H9 (cell line): ENCODE results near the gene TTLL3. TPM values are rescaled to one million over a fixed set of nuclear protein-coding genes. Genes with fewer than 3 reads are reported as not detected.

Experiments
- DNase-seq: peaks from one replicate; pipeline ENCODE4 v3.0.0-alpha.2; 2017
- H2AFZ ChIP-seq: one replicate; pipeline ENCODE4 v1.6.1; 2013; ENCODE audit warnings: mild to moderate bottlenecking, low read length, control low read depth, moderate library complexity
- H2AK5ac ChIP-seq: 2 replicates; pipeline ENCODE4 v1.6.1; 2013; ENCODE audit warnings: low read length, control low read depth, mixed read lengths; ENCODE audit not compliant: insufficient read length
- H2BK120ac ChIP-seq: one replicate; pipeline ENCODE4 v1.6.1; 2013; ENCODE audit warnings: low read depth, mild to moderate bottlenecking, low read length, control low read depth, inconsistent platforms; ENCODE audit not compliant: poor library complexity, severe bottlenecking
- H2BK12ac ChIP-seq: 2 replicates; pipeline ENCODE4 v1.6.1; 2013; ENCODE audit warnings: low read length, control low read depth, mixed read lengths, low read depth; ENCODE audit not compliant: insufficient read length
- H2BK15ac ChIP-seq: 2 replicates; pipeline ENCODE4 v1.6.1; 2013; ENCODE audit warnings: low read depth, low read length, control low read depth
- H2BK20ac ChIP-seq: one replicate; pipeline ENCODE4 v1.6.1; 2013; ENCODE audit warnings: low read depth, mild to moderate bottlenecking, low read length, control low read depth, inconsistent platforms; ENCODE audit not compliant: poor library complexity, severe bottlenecking
- H2BK5ac ChIP-seq: 2 replicates; pipeline ENCODE4 v1.6.1; 2013; ENCODE audit warnings: low read length, control low read depth, mixed read lengths; ENCODE audit not compliant: insufficient read length
- H3K14ac ChIP-seq: 2 replicates; pipeline ENCODE4 v1.6.1; 2013; ENCODE audit warnings: low read length, control low read depth; ENCODE audit not compliant: insufficient read depth
- H3K18ac ChIP-seq: 2 replicates; pipeline ENCODE4 v1.6.1; 2013; ENCODE audit warnings: low read depth, mild to moderate bottlenecking, mixed read lengths, low read length, control low read depth; ENCODE audit not compliant: insufficient read length
- H3K23ac ChIP-seq: 2 replicates; pipeline ENCODE4 v1.6.1; 2013; ENCODE audit warnings: low read length, control low read depth, mixed read lengths, low read depth; ENCODE audit not compliant: insufficient read length
- H3K23me2 ChIP-seq: 2 replicates; pipeline ENCODE4 v1.6.1; 2013; ENCODE audit warnings: low read depth, mild to moderate bottlenecking, mixed read lengths, low read length, control low read depth; ENCODE audit not compliant: insufficient read length, poor library complexity, severe bottlenecking
- H3K27ac ChIP-seq: 2 replicates; pipeline ENCODE4 v1.5.1; 2013; ENCODE audit warnings: low read length, control low read depth, mixed read lengths, low read depth; ENCODE audit not compliant: insufficient read length
- H3K27me3 ChIP-seq: 2 replicates; pipeline ENCODE4 v1.6.1; 2013; ENCODE audit warnings: low read length, control low read depth, inconsistent platforms; ENCODE audit not compliant: insufficient read depth
- H3K4ac ChIP-seq: 2 replicates; pipeline ENCODE4 v1.6.1; 2013; ENCODE audit warnings: low read depth, mild to moderate bottlenecking, control low read depth, inconsistent platforms, low read length, moderate library complexity
- H3K4me1 ChIP-seq: 2 replicates; pipeline ENCODE4 v1.6.1; 2013; ENCODE audit warnings: low read length, control low read depth, inconsistent platforms; ENCODE audit not compliant: insufficient read depth
- H3K4me2 ChIP-seq: 2 replicates; pipeline ENCODE4 v1.6.1; 2013; ENCODE audit warnings: low read length, control low read depth, mixed read lengths; ENCODE audit not compliant: insufficient read length, insufficient read depth
- H3K56ac ChIP-seq: 2 replicates; pipeline ENCODE4 v1.6.1; 2013; ENCODE audit warnings: low read depth, mild to moderate bottlenecking, mixed read lengths, low read length, control low read depth; ENCODE audit not compliant: insufficient read length
- H3K79me1 ChIP-seq: 2 replicates; pipeline ENCODE4 v1.6.1; 2013; ENCODE audit warnings: low read depth, mild to moderate bottlenecking, moderate library complexity, low read length, control low read depth, inconsistent platforms; ENCODE audit not compliant: insufficient read depth, poor library complexity, severe bottlenecking
- H3K79me2 ChIP-seq: 2 replicates; pipeline ENCODE4 v1.6.1; 2013; ENCODE audit warnings: low read length, control low read depth, inconsistent platforms; ENCODE audit not compliant: insufficient read depth
- H3K9ac ChIP-seq: 2 replicates; pipeline ENCODE4 v1.6.1; 2013; ENCODE audit warnings: low read length, control low read depth, mixed read lengths; ENCODE audit not compliant: insufficient read length; ENCODE audit errors: extremely low read depth
- H3K9me3 ChIP-seq: one replicate; pipeline ENCODE4 v1.6.1; 2013; ENCODE audit warnings: low read depth, low read length, inconsistent platforms; ENCODE audit not compliant: control insufficient read depth
- H3T11ph ChIP-seq: one replicate; pipeline ENCODE4 v1.6.1; 2013; ENCODE audit warnings: mild to moderate bottlenecking, low read length, control low read depth, inconsistent platforms
- H4K20me1 ChIP-seq: one replicate; pipeline ENCODE4 v1.6.1; 2013; ENCODE audit not compliant: control insufficient read depth, insufficient read length, insufficient read depth
- H4K5ac ChIP-seq: 2 replicates; pipeline ENCODE4 v1.6.1; 2013; ENCODE audit warnings: low read depth, mild to moderate bottlenecking, mixed read lengths, low read length, control low read depth; ENCODE audit not compliant: insufficient read length
- H4K8ac ChIP-seq: replicated peaks from 2 replicates; pipeline ENCODE4 v1.6.1; 2013; ENCODE audit warnings: low read length, control low read depth, mixed read lengths, low read depth; ENCODE audit not compliant: insufficient read length
- H4K91ac ChIP-seq: 2 replicates; pipeline ENCODE4 v1.6.1; 2013; ENCODE audit warnings: low read depth, mild to moderate bottlenecking, moderate library complexity, mixed read lengths, low read length, control low read depth; ENCODE audit not compliant: insufficient read length
- H3K27ac Mint-ChIP-seq, 3 experiments: 2 replicates in 2 of 3; 3 replicates in 1 of 3; pipeline ENCODE4 v1.8.0; 2020 to 2021; ENCODE audit warnings: mixed read lengths in 3 of 3, mild to moderate bottlenecking in 1 of 3, moderate library complexity in 1 of 3
- H3K27me3 Mint-ChIP-seq: 2 replicates; pipeline ENCODE4 v1.8.0; 2021; ENCODE audit warnings: low read depth, mild to moderate bottlenecking, moderate library complexity, mixed read lengths
- H3K36me3 Mint-ChIP-seq, 3 experiments: 2 replicates in 2 of 3; 3 replicates in 1 of 3; pipeline ENCODE4 v1.8.0; 2020 to 2021; ENCODE audit warnings: low read depth in 3 of 3, mixed read lengths in 3 of 3; ENCODE audit not compliant: insufficient read depth in 1 of 3
- H3K4me1 Mint-ChIP-seq, 2 experiments: 2 replicates each; pipeline ENCODE4 v1.8.0; 2020; ENCODE audit warnings: mixed read lengths in 2 of 2
- H3K4me3 Mint-ChIP-seq, 2 experiments: 2 replicates in 1 of 2; 3 replicates in 1 of 2; pipeline ENCODE4 v1.8.0; 2020 to 2021; ENCODE audit warnings: mild to moderate bottlenecking in 2 of 2, mixed read lengths in 2 of 2, moderate library complexity in 1 of 2
- H3K9me3 Mint-ChIP-seq, 2 experiments: 2 replicates in 1 of 2; 3 replicates in 1 of 2; pipeline ENCODE4 v1.8.0; 2020; ENCODE audit warnings: mild to moderate bottlenecking in 2 of 2, mixed read lengths in 2 of 2, moderate library complexity in 1 of 2
- WGBS: extraction: QIAGEN DNeasy Blood & Tissue Kit; methylation state at CpG from one replicate; pipeline ENCODE4 v1.1.7; 2013; ENCODE audit warnings: missing lambda C conversion rate, low lambda C conversion rate, mixed read lengths; ENCODE audit not compliant: insufficient read length; ENCODE audit errors: extremely low coverage; 5-methylcytosine and 5-hydroxymethylcytosine counted together
- total RNA-seq: library from RNA; stranded (reverse); gene quantifications from 2 replicates; pipeline ENCODE4 v1.2.1, GENCODE V29; 2021
- TF ChIP-seq, protein P1 (sequence below): fragments of 200-600 bp; sonication (generic); conservative IDR thresholded peaks from 3 replicates; pipeline ENCODE4 v1.8.0; 2021; ENCODE audit warnings: antibody characterized with exemption, mild to moderate bottlenecking

Gene TTLL3
- total RNA-seq, 1 experiment from 2014 or later: 14.4 TPM

DNA sequence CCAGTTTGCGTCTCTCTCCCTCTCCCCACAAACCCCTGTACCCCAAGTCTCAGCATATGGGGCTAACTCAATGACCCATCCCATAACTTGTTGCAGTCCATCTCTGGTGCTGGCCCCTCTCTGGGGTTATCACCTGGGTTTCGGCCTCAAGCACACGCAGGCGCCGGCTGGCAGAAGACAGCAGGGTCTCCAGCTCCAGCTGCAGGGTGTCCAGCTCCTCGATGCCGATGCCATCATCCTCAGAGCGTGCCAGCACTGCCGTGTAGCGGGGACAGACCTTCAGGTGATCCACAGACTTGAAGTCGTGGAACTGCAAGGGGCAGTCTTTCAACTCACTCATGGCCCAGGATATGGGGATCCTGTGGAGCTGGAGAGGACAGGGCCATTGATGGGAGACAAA, 18.9 kb upstream of the TTLL3 start:
- no peak overlapping the region for H2AFZ ChIP-seq
- DNase-seq: no peak
- peaks cover 26 to 53% (median 48%) of the 10 kb centered on the region in 3 experiments; a peak in 6 of 7 replicates for H3K36me3 Mint-ChIP-seq
- no peak overlapping the region for H3K9ac ChIP-seq
- no peak overlapping the region for H4K91ac ChIP-seq
- H3K4me1 ChIP-seq: no peaks in the 10 kb centered on the region
- H4K20me1 ChIP-seq: no peaks in the 10 kb centered on the region
- TF ChIP-seq, protein P1, sequence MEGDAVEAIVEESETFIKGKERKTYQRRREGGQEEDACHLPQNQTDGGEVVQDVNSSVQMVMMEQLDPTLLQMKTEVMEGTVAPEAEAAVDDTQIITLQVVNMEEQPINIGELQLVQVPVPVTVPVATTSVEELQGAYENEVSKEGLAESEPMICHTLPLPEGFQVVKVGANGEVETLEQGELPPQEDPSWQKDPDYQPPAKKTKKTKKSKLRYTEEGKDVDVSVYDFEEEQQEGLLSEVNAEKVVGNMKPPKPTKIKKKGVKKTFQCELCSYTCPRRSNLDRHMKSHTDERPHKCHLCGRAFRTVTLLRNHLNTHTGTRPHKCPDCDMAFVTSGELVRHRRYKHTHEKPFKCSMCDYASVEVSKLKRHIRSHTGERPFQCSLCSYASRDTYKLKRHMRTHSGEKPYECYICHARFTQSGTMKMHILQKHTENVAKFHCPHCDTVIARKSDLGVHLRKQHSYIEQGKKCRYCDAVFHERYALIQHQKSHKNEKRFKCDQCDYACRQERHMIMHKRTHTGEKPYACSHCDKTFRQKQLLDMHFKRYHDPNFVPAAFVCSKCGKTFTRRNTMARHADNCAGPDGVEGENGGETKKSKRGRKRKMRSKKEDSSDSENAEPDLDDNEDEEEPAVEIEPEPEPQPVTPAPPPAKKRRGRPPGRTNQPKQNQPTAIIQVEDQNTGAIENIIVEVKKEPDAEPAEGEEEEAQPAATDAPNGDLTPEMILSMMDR: no peak
- no peak overlapping the region for H3K56ac ChIP-seq
- H2AK5ac ChIP-seq: no peak overlapping the region
- peaks cover 10 to 19% of the 10 kb centered on the region in 2 experiments for H3K4me1 Mint-ChIP-seq
- no peak overlapping the region for H3K4ac ChIP-seq
- H3K23ac ChIP-seq: no peak overlapping the region
- no peak overlapping the region for H2BK20ac ChIP-seq
- H3K27me3 ChIP-seq: no peaks in the 10 kb centered on the region
- no CpG with 5 or more reads among the region's 11 CpGs for WGBS
- H3K27me3 Mint-ChIP-seq: peaks cover 1% of the 10 kb centered on the region; the same call in 1 of the 2 replicates
- no peak overlapping the region for H2BK15ac ChIP-seq
- H3T11ph ChIP-seq: no peak overlapping the region
- H3K4me2 ChIP-seq: no peak overlapping the region
- no peak overlapping the region for H3K27ac Mint-ChIP-seq
- H3K9me3 ChIP-seq: no peaks in the 10 kb centered on the region
- no peak overlapping the region for H3K18ac ChIP-seq
- no peak overlapping the region for H2BK12ac ChIP-seq
- H4K5ac ChIP-seq: no peak overlapping the region
- peaks cover 6% of the 10 kb centered on the region for H3K23me2 ChIP-seq
- no peak overlapping the region for H2BK120ac ChIP-seq
- H2BK5ac ChIP-seq: no peak overlapping the region
- no peaks in the 10 kb centered on the region for H3K79me1 ChIP-seq
- no peak overlapping the region for H3K14ac ChIP-seq
- H3K9me3 Mint-ChIP-seq: no peaks in the 10 kb centered on the region
- H4K8ac ChIP-seq: no peak overlapping the region
- H3K79me2 ChIP-seq: peaks cover 5% of the 10 kb centered on the region; the same call in 1 of the 2 replicates
- peak overlapping the region; percentile 94 to 95; a peak in 4 of 5 replicates for H3K4me3 Mint-ChIP-seq
- no peak overlapping the region for H3K27ac ChIP-seq
